Upper lobe of left lung (tissue), 6 donors: ENCODE results near the gene FBLN1. TPM values are rescaled to one million over a fixed set of nuclear protein-coding genes. Genes with fewer than 3 reads are reported as not detected.
A peak's percentile ranks its signal among the peaks of the same experiment; 100 is the strongest.

Source experiments
- ATAC-seq, 2 donors: fragments of 200-7000 bp; cut with Tn5 transposase; one replicate each; pipeline ENCODE4 v1.9.1; 2022; ENCODE audit warnings: mild to moderate bottlenecking in 2 of 2, moderate library complexity in 2 of 2; ENCODE audit not compliant: low FRiP score in 2 of 2
- DNase-seq, 2 donors: peaks; one replicate each; pipeline ENCODE4 v3.0.0-alpha.2; 2019 to 2020
- H3K27ac ChIP-seq, 4 donors: fragments of 200-600 bp; sonication (generic); one replicate each; pipeline ENCODE4 v1.5.1; 2016 to 2019
- H3K27me3 ChIP-seq, 4 donors: fragments of 200-600 bp; sonication (generic); one replicate each; pipeline ENCODE4 v1.5.1; 2017 to 2019
- H3K36me3 ChIP-seq, 4 donors: fragments of 200-600 bp; sonication (generic); one replicate each; pipeline ENCODE4 v1.5.1; 2016 to 2019
- H3K4me1 ChIP-seq, 4 donors: fragments of 200-600 bp; sonication (generic); one replicate each; pipeline ENCODE4 v1.5.1; 2018 to 2019
- H3K4me3 ChIP-seq, 4 donors: fragments of 200-600 bp; sonication (generic); one replicate each; pipeline ENCODE4 v1.5.1; 2017 to 2019; ENCODE audit warnings: mild to moderate bottlenecking in 2 of 4, moderate library complexity in 1 of 4
- H3K9me3 ChIP-seq, 4 donors: fragments of 200-600 bp; sonication (generic); one replicate each; pipeline ENCODE4 v1.5.1; 2018 to 2019
- CTCF ChIP-seq, 6 experiments: fragments of 450-650 bp in 4 of 6; fragments of 200-600 bp in 2 of 6; sonication (generic) in 2 of 6; IDR thresholded peaks; one replicate each; pipeline ENCODE4 v1.5.1; 2016 to 2019; ENCODE audit warnings: antibody characterized with exemption in 6 of 6
- EP300 ChIP-seq, 4 donors: sonication (generic); formaldehyde crosslinking; IDR thresholded peaks; one replicate each; pipeline ENCODE4 v1.5.1; 2017; ENCODE audit warnings: antibody characterized with exemption in 4 of 4, control low read depth in 2 of 4
- POLR2A ChIP-seq, 4 donors: fragments of 450-650 bp; IDR thresholded peaks; one replicate each; pipeline ENCODE4 v1.5.1; 2016 to 2017; ENCODE audit warnings: antibody characterized with exemption in 4 of 4, mild to moderate bottlenecking in 2 of 4
- POLR2AphosphoS5 ChIP-seq, 2 donors: sonication (generic); formaldehyde crosslinking; IDR thresholded peaks; one replicate each; pipeline ENCODE4 v1.5.1; 2017; ENCODE audit warnings: antibody characterized with exemption in 2 of 2
- WGBS, 2 donors: methylation state at CpG; one replicate each; pipeline ENCODE4 v1.1.5; 2017 to 2018; 5-methylcytosine and 5-hydroxymethylcytosine counted together
- total RNA-seq, 6 donors: library from RNA; depleted of rRNA in 4 of 6; stranded (reverse); fragments of >200 nt in 4 of 6; gene quantifications; one replicate each; pipeline versions ENCODE4 v1.1.0 to v1.2.1, GENCODE V29; 2016 to 2021
- donor health status: DM: no; HTN: no; CAD: no; lungs with moderate emphysema.
- donor health status: DM: no; HTN: yes; CAD: no; lungs with severe emphysema.

The FBLN1 gene
- total RNA-seq, 6 donors from 2014 or later: 63.9 to 523 (median 207) TPM

- WGBS, 2 donors: 86 to 96% methylated on average over 4 of the region's 4 CpGs
- Histone ChIP-seq H3K27ac (no peak overlapping the region), H3K4me3 (no peak overlapping the region), H3K27me3 (no peaks in the 10 kb centered on the region), H3K9me3 (no peaks in the 10 kb centered on the region), H3K36me3 (no peaks in the 10 kb centered on the region), H3K4me1 (no peaks in the 10 kb centered on the region)
- DNase-seq: no peak
- ATAC-seq: no peak
- TF ChIP-seq POLR2AphosphoS5 (IDR thresholded peaks at IDR 0.05): no peak
These were observed 47.1 kb upstream of the FBLN1 start for GRCh38 chr22:45455621-45456020.

GRCh38 chr22:45456811-45457210, 45.9 kb upstream of the FBLN1 start:
- H3K4me1 ChIP-seq: no peaks in the 10 kb centered on the region
- H3K36me3 ChIP-seq: no peaks in the 10 kb centered on the region
- no peak for TF ChIP-seq POLR2A (IDR thresholded peaks at IDR 0.05)
- TF ChIP-seq EP300 (IDR thresholded peaks at IDR 0.05): no peak
- TF ChIP-seq CTCF (IDR thresholded peaks at IDR 0.05): no peak
- no peak for TF ChIP-seq POLR2AphosphoS5 (IDR thresholded peaks at IDR 0.05)
- no peaks in the 10 kb centered on the region for H3K27me3 ChIP-seq
- H3K9me3 ChIP-seq: no peaks in the 10 kb centered on the region
- DNase-seq: no peak
- no peak for ATAC-seq
- 84 to 85% methylated on average over 8 of the region's 8 CpGs for WGBS, 2 donors
- no peak overlapping the region for H3K4me3 ChIP-seq
- H3K27ac ChIP-seq: no peak overlapping the region

GRCh38 chr22:45458532-45458931, 44.2 kb upstream of the FBLN1 start:
- WGBS, 2 donors: 94 to 98% methylated on average over 13 of the region's 13 CpGs
- no peak for TF ChIP-seq POLR2A (IDR thresholded peaks at IDR 0.05)
- no peak for TF ChIP-seq CTCF (IDR thresholded peaks at IDR 0.05)
- TF ChIP-seq EP300 (IDR thresholded peaks at IDR 0.05): no peak
- no peak for TF ChIP-seq POLR2AphosphoS5 (IDR thresholded peaks at IDR 0.05)
- Histone ChIP-seq H3K36me3 (no peaks in the 10 kb centered on the region), H3K4me3 (no peak overlapping the region), H3K9me3 (no peaks in the 10 kb centered on the region), H3K27me3 (no peaks in the 10 kb centered on the region), H3K4me1 (no peaks in the 10 kb centered on the region), H3K27ac (no peak overlapping the region)
- DNase-seq (no peak), ATAC-seq (no peak)

GRCh38 chr22:45459235-45459634, 43.4 kb upstream of the FBLN1 start:
- no peaks in the 10 kb centered on the region for H3K4me1 ChIP-seq
- no peak overlapping the region for H3K4me3 ChIP-seq
- H3K27me3 ChIP-seq: no peaks in the 10 kb centered on the region
- no peaks in the 10 kb centered on the region for H3K9me3 ChIP-seq
- H3K27ac ChIP-seq: peak overlapping the region in 2 of 4 donors; percentile 30 to 53
- TF ChIP-seq EP300 (IDR thresholded peaks at IDR 0.05) (no peak), POLR2AphosphoS5 (IDR thresholded peaks at IDR 0.05) (no peak), CTCF (IDR thresholded peaks at IDR 0.05) (no peak), POLR2A (IDR thresholded peaks at IDR 0.05) (no peak)
- no peaks in the 10 kb centered on the region for H3K36me3 ChIP-seq
- ATAC-seq (no peak), DNase-seq (no peak)
- WGBS, 2 donors: 88 to 89% methylated on average over 8 of the region's 8 CpGs

- peak overlapping the region in 3 of 4 donors; percentile 12 to 61 (median 53) for H3K27ac ChIP-seq
- 72 to 74% methylated on average over 13 to 14 of the region's 14 CpGs for WGBS, 2 donors
- ATAC-seq: peak; percentile 60 to 95
- H3K4me3 ChIP-seq: no peak overlapping the region
- no peaks in the 10 kb centered on the region for H3K36me3 ChIP-seq
- H3K27me3 ChIP-seq: no peaks in the 10 kb centered on the region
- H3K9me3 ChIP-seq: no peaks in the 10 kb centered on the region
- no peak for TF ChIP-seq POLR2A (IDR thresholded peaks at IDR 0.05)
- no peak for TF ChIP-seq CTCF (IDR thresholded peaks at IDR 0.05)
- TF ChIP-seq EP300 (IDR thresholded peaks at IDR 0.05): no peak
- TF ChIP-seq POLR2AphosphoS5 (IDR thresholded peaks at IDR 0.05): peak in 1 of 2 donors; percentile 15
- DNase-seq: peak in 1 of 2 donors; percentile 62
- H3K4me1 ChIP-seq: no peaks in the 10 kb centered on the region
These were observed 42.2 kb upstream of the FBLN1 start for GRCh38 chr22:45460288-45461109.
